HG03378 (cell line): ENCODE data around the gene ZNF574.

ENCODE experiments used
- ATAC-seq: cut with Tn5 transposase; IDR thresholded peaks from one replicate; pipeline ENCODE4 v1.9.1; 2021; ENCODE audit warnings: mild to moderate bottlenecking, moderate library complexity; ENCODE audit not compliant: unreplicated experiment

ZNF574 gene

GRCh38 chr19:42078538-42079275, 2.7 kb downstream of the ZNF574 start:
- no peak for ATAC-seq

GRCh38 chr19:42079276-42079669, 3.3 kb downstream of the ZNF574 start:
- no peak for ATAC-seq

GRCh38 chr19:42079886-42080763, 4.2 kb downstream of the ZNF574 start:
- no peak for ATAC-seq

GRCh38 chr19:42080764-42081375, 4.9 kb downstream of the ZNF574 start:
- no peak for ATAC-seq

- ATAC-seq: no peak
These were observed 5.7 kb downstream of the ZNF574 start for GRCh38 chr19:42081584-42082203.

- no peak for ATAC-seq
These were observed 7.6 kb downstream of the ZNF574 start for GRCh38 chr19:42083537-42083936.

GRCh38 chr19:42086188-42086736, 10.3 kb downstream of the ZNF574 start:
- ATAC-seq: no peak

GRCh38 chr19:42086770-42087550, 11.0 kb downstream of the ZNF574 start:
- ATAC-seq: no peak

GRCh38 chr19:42088471-42089190, 12.7 kb downstream of the ZNF574 start:
- no peak for ATAC-seq

GRCh38 chr19:42089191-42089750, 13.3 kb downstream of the ZNF574 start:
- ATAC-seq: no peak

GRCh38 chr19:42089772-42090171, 13.8 kb downstream of the ZNF574 start:
- ATAC-seq: no peak

GRCh38 chr19:42090672-42091071, 14.7 kb downstream of the ZNF574 start:
- ATAC-seq: no peak

GRCh38 chr19:42091300-42091699, 15.3 kb downstream of the ZNF574 start:
- ATAC-seq: no peak

GRCh38 chr19:42091742-42092141, 15.8 kb downstream of the ZNF574 start:
- no peak for ATAC-seq

- ATAC-seq: no peak
These were observed 16.4 kb downstream of the ZNF574 start for GRCh38 chr19:42092350-42092749.

GRCh38 chr19:42093505-42093904, 17.5 kb downstream of the ZNF574 start:
- ATAC-seq: no peak

GRCh38 chr19:42093926-42094325, 18.0 kb downstream of the ZNF574 start:
- ATAC-seq: no peak

GRCh38 chr19:42095142-42095813, 19.3 kb downstream of the ZNF574 start:
- no peak for ATAC-seq

- ATAC-seq: no peak
These were observed 19.9 kb downstream of the ZNF574 start for GRCh38 chr19:42095814-42096230.
